ENCODE measurements around the gene CDC42EP1.
"Not testable (repeated sequence)": the region's sequence is repeated elsewhere in the genome, so short reads cannot be mapped to it uniquely, and the experiment has no call there.

CDC42EP1 gene

DNA sequence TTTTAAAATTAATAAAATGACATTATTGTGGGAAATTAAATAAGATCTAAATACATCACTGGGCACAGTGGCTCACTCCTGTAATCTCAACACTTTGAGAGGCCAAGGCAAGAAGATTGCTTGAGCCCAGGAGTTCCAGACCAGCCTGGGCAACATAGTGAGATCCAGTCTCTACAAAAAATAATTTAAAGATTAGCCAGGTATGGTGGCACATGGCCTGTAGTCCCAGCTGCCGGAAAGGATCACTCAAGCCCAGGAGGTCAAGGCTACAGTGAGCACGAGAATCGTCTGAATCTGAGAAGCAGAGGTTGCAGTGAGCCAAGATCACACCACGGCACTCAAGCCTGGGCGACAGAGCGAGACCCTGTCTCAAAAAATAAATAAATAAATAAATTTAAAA, 25.1 kb upstream of the CDC42EP1 start:
- WGBS, 2 experiments = 83 to 88% methylated on average over 3 to 5 of the region's 6 CpGs
- peaks cover 7% of the 10 kb centered on the region for H3K4me1 ChIP-seq (ENCODE audit: control insufficient read depth, insufficient read depth, low read length)

DNA sequence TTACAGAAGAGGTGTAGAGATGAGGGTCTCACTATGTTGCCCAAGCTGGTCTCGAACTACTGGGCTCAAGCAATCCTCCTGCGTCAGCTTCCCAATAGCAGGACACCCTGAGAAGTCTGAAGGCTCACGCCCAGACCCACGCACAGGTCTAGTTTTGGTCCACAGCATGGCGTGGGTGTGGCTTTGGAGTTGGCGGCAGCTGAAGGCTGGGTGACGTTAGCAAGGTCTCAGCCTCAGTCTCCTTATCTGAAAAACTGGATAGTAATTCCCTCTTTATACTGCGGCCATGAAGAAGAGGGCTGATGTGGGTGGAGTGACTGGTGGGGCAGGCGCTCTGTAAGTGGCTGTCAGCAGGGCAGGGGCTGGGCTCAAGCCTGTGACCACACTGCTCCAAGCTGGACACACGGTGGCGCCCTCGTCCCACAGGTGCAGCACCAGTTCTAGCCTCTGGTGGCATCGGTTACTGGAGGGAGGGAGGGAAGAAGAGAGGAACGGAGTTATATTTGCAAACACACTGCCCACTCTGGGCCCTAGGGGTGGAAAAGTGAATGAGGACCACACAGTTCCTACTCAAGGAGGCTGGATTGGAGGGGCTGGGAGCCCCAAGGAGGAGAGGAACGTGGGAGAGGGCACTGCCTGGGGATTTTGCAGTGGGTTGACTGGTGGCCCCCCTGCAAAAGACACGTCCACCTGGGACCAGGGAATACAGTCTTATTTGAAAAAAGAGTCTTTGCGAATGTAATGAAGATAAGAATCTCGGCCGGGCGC, 21.5 kb upstream of the CDC42EP1 start:
- 47 to 49% methylated on average over 20 of the region's 20 CpGs for WGBS, 2 experiments

More for the DNA sequence above, 25.1 kb upstream of the CDC42EP1 start:
- Histone ChIP-seq H3K9me3 (ENCODE audit: control insufficient read depth, low read length) (no peaks in the 10 kb centered on the region), H3K4me3 (ENCODE audit: insufficient read depth, low read depth, low read length) (no peak overlapping the region), H3K36me3 (ENCODE audit: control insufficient read depth, insufficient read depth, low read length) (no peaks in the 10 kb centered on the region), H3K27ac (ENCODE audit: insufficient read depth, low read depth, low read length, poor library complexity, severe bottlenecking) (no peak overlapping the region), H3K27me3 (ENCODE audit: control insufficient read depth, insufficient read depth, low read length, poor library complexity, severe bottlenecking) (no peaks in the 10 kb centered on the region)

DNA sequence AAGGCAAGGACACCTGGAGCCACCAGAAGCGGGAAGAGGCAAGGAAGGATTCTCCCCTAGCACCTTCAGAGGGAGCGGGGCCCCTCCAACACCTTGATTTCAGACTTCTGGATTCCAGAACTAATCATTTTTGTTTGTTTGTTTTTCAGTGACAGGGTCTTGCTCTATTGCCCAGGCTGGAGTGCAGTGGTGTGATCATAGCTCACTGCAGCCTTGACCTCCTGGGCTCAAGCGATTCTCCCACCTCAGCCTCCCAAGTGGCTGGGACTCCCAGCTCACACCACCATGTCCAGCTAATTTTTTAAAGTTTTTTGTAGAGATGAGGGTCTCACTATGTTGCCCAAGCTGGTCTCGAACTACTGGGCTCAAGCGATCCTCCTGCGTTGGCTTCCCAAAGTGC, 20.5 kb upstream of the CDC42EP1 start:
- 91 to 92% methylated on average over 6 of the region's 6 CpGs for WGBS, 2 experiments
- not testable (repeated sequence) for H3K27me3 ChIP-seq (ENCODE audit: control insufficient read depth, insufficient read depth, low read length, poor library complexity, severe bottlenecking); H3K4me1 ChIP-seq (ENCODE audit: control insufficient read depth, insufficient read depth, low read length); H3K27ac ChIP-seq (ENCODE audit: insufficient read depth, low read depth, low read length, poor library complexity, severe bottlenecking); H3K9me3 ChIP-seq (ENCODE audit: control insufficient read depth, low read length); H3K4me3 ChIP-seq (ENCODE audit: insufficient read depth, low read depth, low read length); H3K36me3 ChIP-seq (ENCODE audit: control insufficient read depth, insufficient read depth, low read length)

More for the DNA sequence above, 21.5 kb upstream of the CDC42EP1 start:
- Histone ChIP-seq H3K27ac (ENCODE audit: insufficient read depth, low read depth, low read length, poor library complexity, severe bottlenecking) (no peak overlapping the region), H3K4me3 (ENCODE audit: insufficient read depth, low read depth, low read length) (no peak overlapping the region), H3K36me3 (ENCODE audit: control insufficient read depth, insufficient read depth, low read length) (no peaks in the 10 kb centered on the region), H3K9me3 (ENCODE audit: control insufficient read depth, low read length) (no peaks in the 10 kb centered on the region), H3K27me3 (ENCODE audit: control insufficient read depth, insufficient read depth, low read length, poor library complexity, severe bottlenecking) (no peaks in the 10 kb centered on the region), H3K4me1 (ENCODE audit: control insufficient read depth, insufficient read depth, low read length) (peaks cover 7% of the 10 kb centered on the region)

DNA sequence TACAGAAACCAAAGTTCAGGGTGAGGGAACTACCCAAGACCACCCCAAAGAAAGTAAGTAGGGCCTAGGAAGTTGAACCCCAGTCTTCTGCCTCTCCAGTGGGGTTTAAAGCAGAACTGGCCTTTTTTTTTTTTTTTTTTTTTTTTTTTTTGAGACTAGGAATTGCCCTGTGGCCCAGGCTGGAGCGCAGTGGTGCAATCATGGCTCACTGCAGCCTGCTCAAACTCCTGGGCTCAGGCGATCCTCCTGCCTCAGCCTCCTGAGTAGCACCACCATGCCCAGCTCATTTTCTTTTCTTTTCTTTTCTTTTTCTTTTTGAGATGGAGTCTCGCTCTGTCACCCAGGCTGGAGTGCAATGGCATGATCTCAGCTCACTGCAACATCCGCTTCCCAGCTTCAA, 17.9 kb upstream of the CDC42EP1 start:
- H3K9me3 ChIP-seq (ENCODE audit: control insufficient read depth, low read length); H3K36me3 ChIP-seq (ENCODE audit: control insufficient read depth, insufficient read depth, low read length); H3K27me3 ChIP-seq (ENCODE audit: control insufficient read depth, insufficient read depth, low read length, poor library complexity, severe bottlenecking); H3K27ac ChIP-seq (ENCODE audit: insufficient read depth, low read depth, low read length, poor library complexity, severe bottlenecking); H3K4me3 ChIP-seq (ENCODE audit: insufficient read depth, low read depth, low read length): not testable (repeated sequence)
- peaks cover 23% of the 10 kb centered on the region for H3K4me1 ChIP-seq (ENCODE audit: control insufficient read depth, insufficient read depth, low read length)
- 90 to 91% methylated on average over 4 of the region's 4 CpGs for WGBS, 2 experiments

DNA sequence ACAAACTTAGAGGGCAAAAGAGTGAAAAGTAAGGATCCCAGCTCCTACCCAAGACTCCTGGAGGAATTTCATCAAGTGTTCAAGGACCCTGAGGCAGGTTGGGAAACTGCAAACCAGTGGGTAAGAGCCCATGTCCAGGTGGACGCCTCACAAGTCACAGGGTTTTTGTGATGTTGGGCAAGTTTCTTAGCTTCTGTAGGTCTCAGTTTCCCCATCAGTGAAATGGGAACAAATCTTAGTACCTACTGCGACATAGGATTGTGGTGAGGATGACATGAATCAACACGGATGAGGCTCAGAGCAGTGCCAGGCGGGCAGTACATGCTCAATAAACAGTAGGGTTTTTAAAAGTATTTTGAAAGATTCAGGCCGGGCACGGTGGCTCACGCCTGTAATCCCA, 17.3 kb upstream of the CDC42EP1 start:
- Histone ChIP-seq H3K36me3 (ENCODE audit: control insufficient read depth, insufficient read depth, low read length) (no peaks in the 10 kb centered on the region), H3K27ac (ENCODE audit: insufficient read depth, low read depth, low read length, poor library complexity, severe bottlenecking) (no peak overlapping the region), H3K27me3 (ENCODE audit: control insufficient read depth, insufficient read depth, low read length, poor library complexity, severe bottlenecking) (no peaks in the 10 kb centered on the region), H3K9me3 (ENCODE audit: control insufficient read depth, low read length) (no peaks in the 10 kb centered on the region), H3K4me1 (ENCODE audit: control insufficient read depth, insufficient read depth, low read length) (peaks cover 23% of the 10 kb centered on the region), H3K4me3 (ENCODE audit: insufficient read depth, low read depth, low read length) (no peak overlapping the region)
- 93 to 94% methylated on average over 7 of the region's 7 CpGs for WGBS, 2 experiments

DNA sequence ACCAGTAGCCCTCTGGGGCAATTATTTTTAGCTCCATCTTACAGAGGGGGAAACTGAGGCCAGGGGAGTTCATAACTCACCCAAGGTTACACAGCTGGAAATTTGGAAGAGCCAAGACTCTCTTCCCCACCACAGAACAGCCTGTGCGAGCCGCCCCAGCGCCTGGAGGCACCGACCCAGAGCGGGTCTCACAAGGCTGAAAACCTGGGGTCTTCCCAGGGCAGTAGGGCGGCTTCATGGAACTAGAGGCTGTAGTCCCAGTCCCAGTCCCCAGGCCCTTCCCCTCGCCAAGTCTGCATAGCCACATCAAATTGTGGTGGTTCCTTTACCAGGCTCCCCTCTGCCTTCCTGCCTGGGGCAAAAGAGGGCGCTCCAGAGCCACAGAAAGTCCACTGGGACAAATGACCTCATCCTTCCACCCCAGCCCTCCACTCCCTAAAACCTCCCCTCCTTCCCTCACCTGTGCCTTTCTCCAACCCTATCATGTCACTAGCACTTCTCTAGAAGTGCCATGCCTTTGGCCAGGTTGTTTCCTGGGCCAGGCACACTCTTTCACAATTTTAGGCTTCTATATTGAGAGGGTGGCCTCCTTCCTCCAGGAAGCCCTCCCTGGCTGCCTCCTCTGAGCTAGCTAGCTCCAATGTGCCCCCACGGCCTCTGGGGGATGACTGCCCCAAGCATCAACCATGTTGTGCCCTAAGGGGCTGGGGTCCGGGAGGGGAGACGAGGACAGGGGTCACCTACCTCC, 15.2 kb upstream of the CDC42EP1 start:
- no peak overlapping the region for H3K27ac ChIP-seq (ENCODE audit: insufficient read depth, low read depth, low read length, poor library complexity, severe bottlenecking)
- no peaks in the 10 kb centered on the region for H3K9me3 ChIP-seq (ENCODE audit: control insufficient read depth, low read length)
- peaks cover 24% of the 10 kb centered on the region for H3K4me1 ChIP-seq (ENCODE audit: control insufficient read depth, insufficient read depth, low read length)
- no peaks in the 10 kb centered on the region for H3K27me3 ChIP-seq (ENCODE audit: control insufficient read depth, insufficient read depth, low read length, poor library complexity, severe bottlenecking)
- no peaks in the 10 kb centered on the region for H3K36me3 ChIP-seq (ENCODE audit: control insufficient read depth, insufficient read depth, low read length)
- no peak overlapping the region for H3K4me3 ChIP-seq (ENCODE audit: insufficient read depth, low read depth, low read length)
- 43 to 45% methylated on average over 11 of the region's 11 CpGs for WGBS, 2 experiments

DNA sequence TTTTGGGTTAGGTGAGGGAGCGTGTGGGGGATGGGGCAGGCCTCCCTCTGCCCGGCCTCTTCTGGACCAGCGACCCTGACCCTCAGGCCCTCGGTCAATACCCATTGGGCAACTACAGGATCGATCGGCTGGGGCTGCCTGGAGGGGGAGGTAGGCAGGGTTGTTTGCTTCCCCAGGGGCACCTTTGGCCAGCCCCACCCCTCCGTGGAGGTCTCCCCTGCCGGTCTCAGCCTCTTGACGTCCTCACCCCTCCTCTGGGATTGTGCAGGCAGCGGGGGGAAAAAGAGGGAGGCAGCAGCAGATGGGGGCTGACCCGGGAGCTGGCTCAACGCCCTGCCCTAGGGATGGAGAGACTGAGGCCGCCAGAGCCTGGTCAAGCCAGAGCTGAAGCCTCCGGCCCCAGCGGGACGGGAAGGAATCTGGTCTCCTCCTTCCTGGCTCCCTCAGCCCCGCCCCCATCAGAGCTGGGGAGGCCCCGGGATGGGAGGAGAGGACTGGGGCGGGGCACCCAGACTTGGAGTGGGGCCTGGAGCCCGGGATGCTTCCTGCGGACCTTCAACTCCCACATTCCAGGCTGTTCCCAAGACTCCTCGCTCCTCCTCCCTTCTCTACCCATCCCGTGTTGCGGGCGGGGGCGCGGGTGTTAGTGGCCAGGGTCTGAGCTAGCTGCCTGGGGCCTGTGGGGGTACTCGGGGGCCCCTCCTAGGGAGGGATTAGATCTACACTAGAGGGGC, 14.4 kb upstream of the CDC42EP1 start:
- peak overlapping the region; percentile 84 for H3K27ac ChIP-seq (ENCODE audit: insufficient read depth, low read depth, low read length, poor library complexity, severe bottlenecking)
- H3K36me3 ChIP-seq (ENCODE audit: control insufficient read depth, insufficient read depth, low read length) = no peaks in the 10 kb centered on the region
- H3K4me1 ChIP-seq (ENCODE audit: control insufficient read depth, insufficient read depth, low read length) = peaks cover 25% of the 10 kb centered on the region
- no peaks in the 10 kb centered on the region for H3K27me3 ChIP-seq (ENCODE audit: control insufficient read depth, insufficient read depth, low read length, poor library complexity, severe bottlenecking)
- 11 to 15% methylated on average over 26 to 28 of the region's 28 CpGs for WGBS, 2 experiments
- peak overlapping the region; percentile 2 for H3K4me3 ChIP-seq (ENCODE audit: insufficient read depth, low read depth, low read length)
- H3K9me3 ChIP-seq (ENCODE audit: control insufficient read depth, low read length) = no peaks in the 10 kb centered on the region

DNA sequence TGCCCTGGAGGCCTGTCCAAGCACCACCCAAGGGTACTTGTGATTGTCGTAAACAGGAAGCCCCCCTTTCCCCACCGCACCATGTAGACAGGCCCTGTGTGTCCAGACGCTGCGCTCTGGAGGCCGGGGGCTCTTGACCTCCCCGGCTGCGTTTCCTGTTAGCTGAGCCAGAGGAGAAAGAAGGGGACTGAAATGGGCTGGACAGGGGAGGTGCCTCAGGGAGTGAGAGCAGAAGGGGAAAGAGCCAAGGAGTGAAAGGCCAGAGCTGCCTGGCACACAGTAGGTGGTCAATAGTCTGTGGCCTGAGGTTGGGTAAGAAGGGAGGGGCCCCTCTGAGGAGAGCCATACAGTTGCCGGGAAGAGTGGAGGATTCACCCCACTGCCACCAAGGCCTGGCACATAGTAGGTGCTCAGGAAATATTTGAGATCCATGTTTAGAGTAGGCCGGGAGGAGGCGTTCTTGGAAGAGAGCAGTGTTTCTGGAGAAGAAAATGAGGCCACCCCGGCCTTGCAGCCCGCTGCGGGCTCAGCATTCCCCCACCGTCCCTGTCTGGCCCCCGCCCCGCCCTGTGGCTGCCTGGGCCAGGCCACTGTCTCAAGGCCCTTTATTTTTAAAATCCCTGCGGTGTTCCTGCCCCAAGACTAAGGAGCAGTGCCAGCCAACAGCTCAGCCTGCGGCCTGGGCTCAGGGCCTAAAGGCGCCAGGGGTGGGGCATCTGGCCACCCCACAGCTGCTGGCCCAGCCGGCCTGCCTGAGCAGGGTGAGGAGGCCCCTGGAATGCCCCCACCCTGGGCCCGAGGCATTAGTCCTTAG, 13.6 kb upstream of the CDC42EP1 start:
- 49 to 51% methylated on average over 21 of the region's 21 CpGs for whole genome bisulfite sequencing, 2 experiments
- H3K4me3 ChIP-seq (ENCODE audit: insufficient read depth, low read depth, low read length) = no peak overlapping the region
- H3K27me3 ChIP-seq (ENCODE audit: control insufficient read depth, insufficient read depth, low read length, poor library complexity, severe bottlenecking) = no peaks in the 10 kb centered on the region
- peaks cover 32% of the 10 kb centered on the region for H3K4me1 ChIP-seq (ENCODE audit: control insufficient read depth, insufficient read depth, low read length)
- no peaks in the 10 kb centered on the region for H3K36me3 ChIP-seq (ENCODE audit: control insufficient read depth, insufficient read depth, low read length)
- H3K27ac ChIP-seq (ENCODE audit: insufficient read depth, low read depth, low read length, poor library complexity, severe bottlenecking) = peak overlapping the region; percentile 84
- H3K9me3 ChIP-seq (ENCODE audit: control insufficient read depth, low read length) = no peaks in the 10 kb centered on the region

DNA sequence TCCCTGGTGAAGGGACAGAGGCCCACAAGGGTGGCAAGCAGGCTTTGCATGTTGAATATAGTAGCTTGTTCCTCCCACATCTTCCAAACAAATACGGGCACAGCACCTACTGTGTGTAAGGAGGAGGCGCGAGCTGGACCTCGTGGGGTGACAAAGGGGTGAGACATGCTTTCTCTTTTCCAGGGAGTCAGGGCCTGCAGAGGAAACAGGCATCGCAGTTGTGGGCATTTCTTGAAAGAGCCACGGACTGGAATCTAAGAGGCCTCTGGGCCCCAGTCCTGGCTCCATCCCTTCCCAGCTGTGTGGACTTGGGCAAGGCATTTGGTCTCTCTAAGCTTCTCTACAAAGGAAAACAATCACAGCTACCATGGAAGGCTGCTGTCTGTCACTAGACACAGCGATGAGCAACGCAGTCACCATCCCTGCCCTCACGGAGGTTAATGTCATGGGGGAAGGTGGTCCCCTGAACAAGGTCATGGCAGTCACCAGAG, 13.0 kb upstream of the CDC42EP1 start:
- Histone ChIP-seq H3K27me3 (ENCODE audit: control insufficient read depth, insufficient read depth, low read length, poor library complexity, severe bottlenecking) (no peaks in the 10 kb centered on the region), H3K36me3 (ENCODE audit: control insufficient read depth, insufficient read depth, low read length) (no peaks in the 10 kb centered on the region), H3K27ac (ENCODE audit: insufficient read depth, low read depth, low read length, poor library complexity, severe bottlenecking) (peak overlapping the region; percentile 60), H3K4me3 (ENCODE audit: insufficient read depth, low read depth, low read length) (no peak overlapping the region), H3K9me3 (ENCODE audit: control insufficient read depth, low read length) (no peaks in the 10 kb centered on the region), H3K4me1 (ENCODE audit: control insufficient read depth, insufficient read depth, low read length) (peaks cover 39% of the 10 kb centered on the region)
- WGBS, 2 experiments = 86 to 90% methylated on average over 9 of the region's 9 CpGs
